GM12891 (cell line): ENCODE data around the gene DNAH3.

ENCODE experiments used
- PAX5 ChIP-seq: IDR thresholded peaks from 2 replicates; pipeline ENCODE4 v1.6.1; 2011; ENCODE audit warnings: low read length, moderate library complexity, mild to moderate bottlenecking; ENCODE audit not compliant: insufficient read depth, severe bottlenecking
- POLR2A ChIP-seq: IDR thresholded peaks from 2 replicates; pipeline ENCODE4 v1.6.1; 2011; ENCODE audit warnings: low read depth, low read length, control low read depth
- POLR2AphosphoS5 ChIP-seq: IDR thresholded peaks from 2 replicates; pipeline ENCODE4 v1.6.1; 2011; ENCODE audit warnings: low read depth, low read length, control low read depth
- POU2F2 ChIP-seq: IDR thresholded peaks from 2 replicates; pipeline ENCODE4 v1.6.1; 2011; ENCODE audit warnings: low read depth, mild to moderate bottlenecking, control low read depth, low read length, moderate library complexity
- SPI1 ChIP-seq: IDR thresholded peaks from 2 replicates; pipeline ENCODE4 v1.6.1; 2011; ENCODE audit warnings: low read depth, low read length, control low read depth
- TAF1 ChIP-seq: IDR thresholded peaks from 2 replicates; pipeline ENCODE4 v1.6.1; 2011; ENCODE audit warnings: low read depth, low read length, control low read depth

GRCh38 chr16:20941636-20941926, 209.1 kb downstream of the DNAH3 start:
- TF ChIP-seq PAX5, result no peak
- no peak for TF ChIP-seq POLR2A
- no peak for TF ChIP-seq POLR2AphosphoS5
- TF ChIP-seq TAF1, result no peak
- no peak for TF ChIP-seq POU2F2
- no peak for TF ChIP-seq SPI1
